SK-N-SH (cell line): Measurements from ENCODE around the gene PARP12.

ENCODE experiments used
- CTCF ChIP-seq: fragments of 200-600 bp; sonication (generic); IDR thresholded peaks from 2 replicates; pipeline ENCODE4 v1.6.1; 2017; ENCODE audit warnings: antibody characterized with exemption, mild to moderate bottlenecking, moderate library complexity
- FOXM1 ChIP-seq: IDR thresholded peaks from 2 replicates; pipeline ENCODE4 v1.4.0; 2012; ENCODE audit warnings: low read depth, mild to moderate bottlenecking
- MXI1 ChIP-seq: IDR thresholded peaks from 2 replicates; pipeline ENCODE4 v1.6.1; 2012; ENCODE audit warnings: mild to moderate bottlenecking, low read depth, low read length, improper control_type of control experiment
- NFIC ChIP-seq: IDR thresholded peaks from 2 replicates; pipeline ENCODE4 v1.4.0; 2012; ENCODE audit warnings: borderline replicate concordance
- PBX3 ChIP-seq: IDR thresholded peaks from 2 replicates; pipeline ENCODE4; 2012
- POLR2AphosphoS5 ChIP-seq: IDR thresholded peaks from 2 replicates; pipeline ENCODE4 v1.6.1; 2012; ENCODE audit warnings: low read depth, low read length
- RAD21 ChIP-seq: IDR thresholded peaks from 2 replicates; pipeline ENCODE4 v1.6.1; 2012; ENCODE audit warnings: mild to moderate bottlenecking, low read length
- RFX5 ChIP-seq: IDR thresholded peaks from 2 replicates; pipeline ENCODE4 v1.6.1; 2012; ENCODE audit warnings: mild to moderate bottlenecking, improper control_type of control experiment, low read length
- SMC3 ChIP-seq: IDR thresholded peaks from 2 replicates; pipeline ENCODE4 v1.6.1; 2012; ENCODE audit warnings: low read depth, low read length, improper control_type of control experiment
- YY1 ChIP-seq: IDR thresholded peaks from 2 replicates; pipeline ENCODE4 v1.4.0; 2012; ENCODE audit warnings: low read depth, mild to moderate bottlenecking
- ZBTB33 ChIP-seq: IDR thresholded peaks from 2 replicates; pipeline ENCODE4 v1.4.0; 2012; ENCODE audit warnings: low read depth, borderline replicate concordance

- TF ChIP-seq PBX3 (no peak), MXI1 (no peak), CTCF (no peak), NFIC (no peak), YY1 (no peak), POLR2AphosphoS5 (no peak), ZBTB33 (no peak), SMC3 (no peak), RFX5 (no peak), FOXM1 (no peak), RAD21 (no peak)
These were observed 67.5 kb downstream of the PARP12 start for GRCh38 chr7:139995017-139995915.
